Left forelimb (tissue), 1 donor: ENCODE data around the gene RABGGTA.

Experiments used
- DNase-seq: peaks from one replicate; pipeline ENCODE4 v3.0.0-alpha.2; 2018; ENCODE audit warnings: low spot score

The RABGGTA gene

GRCh38 chr14:24279301-24280186, 8.1 kb upstream of the RABGGTA start:
- DNase-seq: no peak

- DNase-seq: no peak
Observed at GRCh38 chr14:24278424-24278823, 7.0 kb upstream of the RABGGTA start.

GRCh38 chr14:24277606-24278321, 6.4 kb upstream of the RABGGTA start:
- DNase-seq: no peak

- DNase-seq: no peak
Observed at GRCh38 chr14:24277071-24277470, 5.7 kb upstream of the RABGGTA start.

GRCh38 chr14:24274101-24274543, 2.7 kb upstream of the RABGGTA start:
- no peak for DNase-seq

- DNase-seq: no peak
Observed at GRCh38 chr14:24273422-24273998, 2.1 kb upstream of the RABGGTA start.

- DNase-seq: no peak
Observed at GRCh38 chr14:24272467-24272866, 1.1 kb upstream of the RABGGTA start.

- DNase-seq: no peak
Observed at GRCh38 chr14:24271834-24272263, 452 bp upstream of the RABGGTA start.

- DNase-seq: no peak
Observed at GRCh38 chr14:24270537-24271133, 762 bp downstream of the RABGGTA start.

- no peak for DNase-seq
Observed at GRCh38 chr14:24269910-24270536, 1.4 kb downstream of the RABGGTA start.

GRCh38 chr14:24269368-24269767, 2.0 kb downstream of the RABGGTA start:
- DNase-seq: no peak

- DNase-seq: no peak
Observed at GRCh38 chr14:24268225-24268624, 3.2 kb downstream of the RABGGTA start.

- DNase-seq: no peak
Observed at GRCh38 chr14:24267516-24267915, 3.9 kb downstream of the RABGGTA start.

- no peak for DNase-seq
Observed at GRCh38 chr14:24266344-24267244, 4.8 kb downstream of the RABGGTA start.

GRCh38 chr14:24264298-24264697, 7.1 kb downstream of the RABGGTA start:
- no peak for DNase-seq

- no peak for DNase-seq
Observed at GRCh38 chr14:24263848-24264247, 7.5 kb downstream of the RABGGTA start.

GRCh38 chr14:24262821-24263733, 8.3 kb downstream of the RABGGTA start, which contains the start of gene TGM1:
TSS of gene TGM1 (minus strand) at chr14:24263177. CDS start at chr14:24262352, 825 bp downstream.
- DNase-seq: no peak

- no peak for DNase-seq
Observed at GRCh38 chr14:24261969-24262327, 9.4 kb downstream of the RABGGTA start.

- no peak for DNase-seq
Observed at GRCh38 chr14:24261256-24261968, 10.0 kb downstream of the RABGGTA start.
